GM18507 (cell line): ENCODE results near the gene GJB3.
"Not testable (repeated sequence)": the region's sequence is repeated elsewhere in the genome, so short reads cannot be mapped to it uniquely, and the experiment has no call there.

Experiments
- DNase-seq: peaks from one replicate; pipeline ENCODE4 v3.0.0; 2011; ENCODE audit warnings: low read depth; ENCODE audit not compliant: insufficient read length; ENCODE audit errors: extremely low spot score
- FAIRE-seq: peaks from 2 replicates; lab custom pipeline; 2011; peaks lifted over from hg19 to GRCh38; lab: Jason Lieb, UNC

GJB3 gene

DNA sequence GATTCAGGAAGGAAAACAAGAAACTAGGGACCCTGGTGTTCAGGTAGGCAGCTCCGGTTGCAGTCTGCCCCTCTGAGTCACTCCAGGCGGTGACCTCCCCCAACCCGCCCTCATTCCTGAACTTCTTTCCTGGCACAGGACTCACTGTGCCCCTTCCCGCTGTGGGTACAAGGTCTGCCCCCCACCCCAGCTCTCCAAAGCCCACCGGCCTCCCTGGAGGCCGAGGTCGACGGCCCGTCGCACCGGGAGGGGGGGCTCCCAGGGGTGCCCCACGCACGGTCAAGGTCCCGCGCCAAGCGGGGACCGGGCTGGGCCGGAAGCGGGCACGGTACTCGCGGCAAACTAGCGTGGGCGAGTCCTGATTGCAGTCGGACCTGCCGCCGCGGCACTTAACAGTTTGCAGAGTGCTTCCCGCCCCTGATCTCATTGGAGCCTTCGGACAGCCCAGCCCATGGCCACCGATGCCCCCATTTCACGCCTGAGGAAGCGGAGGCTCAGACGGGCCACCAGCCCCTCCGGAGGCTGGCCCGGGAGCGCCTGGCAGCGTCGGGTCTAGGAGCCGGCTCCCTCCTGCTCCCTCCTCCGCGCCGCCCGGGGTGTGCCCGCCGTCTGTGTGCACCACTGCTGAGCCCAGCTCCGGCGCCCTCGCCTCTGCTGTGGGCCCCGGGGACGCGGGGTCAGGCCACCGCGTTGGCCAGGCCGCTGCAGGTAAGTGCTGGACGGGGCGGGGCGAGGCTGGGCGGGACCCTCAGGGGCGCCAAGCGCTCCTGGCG is at the start of gene GJB3:
GJB3 (plus strand) TSS at position 144 of the 773 bp plus-strand sequence. CDS start 3,549 bp downstream, outside the sequence.
- no peak for DNase-seq
- no peak for FAIRE-seq

DNA sequence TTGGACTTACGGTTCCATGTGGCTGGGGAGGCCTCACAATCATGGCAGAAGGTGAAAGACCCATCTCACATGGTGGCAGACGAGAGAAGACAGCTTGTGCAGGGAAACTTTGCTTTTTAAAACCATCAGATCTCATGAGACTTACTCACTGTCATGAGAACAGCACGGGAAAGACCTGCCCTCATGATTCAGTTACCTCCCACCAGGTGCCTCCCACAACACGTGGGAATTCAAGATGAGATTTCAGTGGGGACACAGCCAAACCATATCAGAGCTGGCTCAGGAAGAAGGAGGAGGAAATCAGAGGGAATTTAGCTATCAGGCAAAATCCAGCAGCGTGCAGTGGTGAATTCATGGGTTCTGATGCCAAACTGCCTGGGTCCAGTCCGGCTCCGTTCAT is 48.2 kb upstream of the GJB3 start:
- not testable (repeated sequence) for DNase-seq, FAIRE-seq

DNA sequence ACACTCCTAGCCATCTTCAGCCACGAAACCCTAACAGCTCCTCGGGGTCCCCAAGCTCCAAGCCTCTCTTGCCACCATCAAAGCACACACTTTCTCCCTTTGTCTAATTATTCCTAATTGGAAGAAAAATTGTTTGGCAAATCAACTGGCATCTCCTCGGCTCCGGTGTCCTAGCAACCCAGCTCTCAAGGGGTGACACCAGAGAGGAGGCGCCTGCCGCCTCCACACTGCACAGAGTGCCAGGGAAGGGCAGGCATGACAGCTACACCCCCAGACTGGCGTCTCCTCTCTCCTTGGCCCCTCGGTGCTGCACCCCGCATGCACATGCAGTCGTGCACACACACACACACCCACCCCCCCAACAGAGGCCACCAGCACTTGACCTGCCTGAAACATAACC is 44.3 kb upstream of the GJB3 start:
- DNase-seq = no peak
- FAIRE-seq = no peak

DNA sequence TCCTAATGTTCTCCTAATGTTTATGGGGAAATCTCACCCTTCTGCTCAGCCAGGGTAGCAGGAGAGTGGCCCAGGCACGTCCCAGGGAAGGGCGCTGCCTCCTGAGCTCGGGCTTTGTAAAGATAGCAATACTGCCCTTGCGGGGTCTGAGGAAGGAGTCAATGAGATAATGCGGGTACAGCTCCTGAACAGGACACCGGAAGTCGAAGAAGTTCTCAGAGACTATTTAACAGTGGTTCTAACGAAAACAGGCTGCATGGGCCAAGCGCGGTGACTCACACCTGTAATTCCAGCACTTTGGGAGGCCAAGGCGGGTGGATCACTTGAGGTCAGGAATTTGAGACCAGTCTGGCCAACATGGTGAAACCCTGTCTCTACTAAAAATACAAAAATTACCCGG is 43.8 kb upstream of the GJB3 start:
- not testable (repeated sequence) for DNase-seq, FAIRE-seq

DNA sequence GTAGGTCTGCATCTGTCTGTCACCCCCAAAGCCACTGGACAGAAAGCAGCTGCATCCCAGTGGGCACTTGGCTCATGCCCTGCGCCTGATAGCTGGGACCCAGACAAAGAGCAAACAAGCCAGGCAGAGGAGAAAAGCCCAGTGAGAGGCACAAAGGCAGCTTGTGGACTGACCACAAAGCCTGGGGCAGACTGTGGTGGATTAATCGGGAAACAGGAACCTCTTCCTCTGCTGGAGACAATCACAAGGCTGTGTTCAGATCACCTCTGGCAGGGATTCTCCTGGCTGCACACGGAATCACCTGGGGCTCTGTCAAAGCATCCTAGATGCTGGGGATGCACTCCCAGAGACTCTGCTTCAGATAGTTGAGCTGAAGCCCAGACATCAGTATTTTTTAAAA is 41.4 kb upstream of the GJB3 start:
- no peak for DNase-seq
- FAIRE-seq = no peak

DNA sequence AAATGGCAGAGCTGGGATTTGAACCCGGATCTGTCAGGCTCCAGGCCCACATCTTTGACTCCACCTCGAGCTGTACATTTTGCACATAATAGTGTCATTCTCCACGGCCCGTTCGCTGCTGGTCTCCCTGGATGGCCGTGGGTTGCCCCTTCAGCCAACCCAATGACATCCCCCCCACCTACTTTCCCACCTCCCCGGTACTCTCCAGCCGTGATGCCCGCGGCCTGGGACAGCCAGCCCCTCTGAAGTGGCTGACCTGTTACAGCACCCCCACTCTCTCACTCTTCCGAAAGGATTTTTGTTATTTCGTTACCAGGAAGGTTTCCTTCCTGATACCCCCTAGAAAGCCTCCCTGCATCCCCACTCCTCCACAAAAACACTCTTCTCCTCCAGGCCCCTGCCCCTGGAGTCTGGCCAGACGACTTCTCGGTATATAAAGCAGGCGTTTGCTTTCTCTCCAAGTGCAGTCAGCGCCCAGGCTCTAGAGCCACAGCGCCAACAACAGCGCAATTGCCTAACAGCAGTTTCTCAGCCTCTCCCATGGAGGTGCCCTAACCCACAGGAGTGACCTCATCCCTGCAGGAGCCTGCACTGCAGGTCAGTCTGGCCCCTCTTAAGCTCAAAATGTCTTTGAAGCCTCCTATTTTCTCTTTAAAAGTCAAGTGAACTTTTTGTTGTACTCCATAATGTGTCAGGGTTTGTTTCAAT is 40.7 kb upstream of the GJB3 start:
- FAIRE-seq (no peak), DNase-seq (no peak)

DNA sequence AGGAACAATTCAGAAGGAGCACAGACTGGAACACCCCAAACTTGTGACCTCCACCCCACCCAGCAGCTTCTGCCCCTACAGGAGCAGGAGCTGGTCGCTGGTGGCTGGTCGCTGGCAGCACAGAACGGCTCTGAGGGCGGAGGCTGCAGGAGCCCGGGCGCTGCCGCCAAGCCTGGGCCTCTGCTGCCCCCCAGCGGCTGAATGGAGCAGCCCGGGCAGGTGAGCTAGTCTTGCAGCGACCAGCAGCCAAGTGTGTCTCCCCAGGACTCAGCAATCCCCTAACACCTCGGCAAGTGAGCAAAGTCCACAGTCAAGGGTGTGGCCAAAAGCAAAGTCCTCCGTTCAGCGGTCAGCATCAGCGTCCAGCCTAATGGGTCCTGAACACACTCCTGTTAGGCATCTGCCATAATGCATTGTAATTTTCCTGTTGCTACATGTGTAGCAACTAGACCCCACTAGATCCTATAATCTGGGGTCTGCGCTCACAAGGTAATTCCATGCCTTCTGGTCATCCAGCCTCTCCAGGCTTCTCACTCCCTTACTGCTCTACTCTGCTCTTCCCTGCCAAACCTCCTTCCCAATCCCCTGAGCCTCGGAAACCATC is 38.2 kb upstream of the GJB3 start:
- DNase-seq (peak; percentile 76), FAIRE-seq (peak; percentile 51)

DNA sequence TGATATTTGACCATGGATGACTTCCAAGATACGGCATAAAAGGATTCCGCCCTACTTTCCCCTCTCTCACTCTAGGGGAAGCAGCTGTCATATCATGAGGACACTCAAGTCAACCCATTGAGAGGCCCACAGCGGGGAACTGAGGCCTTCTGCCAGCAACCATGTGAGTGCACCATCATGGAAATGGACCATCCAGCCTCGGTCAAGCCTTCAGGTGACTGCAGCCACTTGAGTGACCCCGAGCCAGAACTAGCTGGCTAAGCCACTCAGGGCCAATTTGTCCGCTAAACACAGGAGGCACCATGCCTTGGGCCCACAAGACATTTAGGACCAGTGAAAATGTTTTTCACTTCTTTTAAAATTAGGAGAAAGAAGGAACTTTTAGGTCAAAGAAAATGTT is 37.2 kb upstream of the GJB3 start:
- no peak for DNase-seq
- FAIRE-seq = no peak

DNA sequence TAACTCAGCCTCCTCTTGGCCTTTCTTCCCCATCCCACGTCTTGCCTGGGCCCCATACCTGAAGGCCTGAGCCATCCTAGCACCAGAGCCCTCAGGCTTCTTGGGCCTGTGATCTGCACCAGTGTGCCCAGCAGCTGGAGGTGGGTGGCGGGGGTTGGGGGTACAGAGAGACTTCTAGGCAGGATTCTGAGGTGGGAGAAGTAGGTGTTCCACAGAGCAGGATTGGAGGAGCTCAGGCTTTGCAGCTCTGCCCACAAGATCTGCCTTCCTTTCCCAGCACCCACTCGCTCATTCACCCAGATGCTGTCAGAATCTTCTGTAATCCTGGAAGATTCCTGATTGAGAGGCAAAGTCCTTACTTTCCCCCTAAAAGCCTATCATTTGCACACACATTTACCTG is 36.2 kb upstream of the GJB3 start:
- DNase-seq (no peak), FAIRE-seq (no peak)

DNA sequence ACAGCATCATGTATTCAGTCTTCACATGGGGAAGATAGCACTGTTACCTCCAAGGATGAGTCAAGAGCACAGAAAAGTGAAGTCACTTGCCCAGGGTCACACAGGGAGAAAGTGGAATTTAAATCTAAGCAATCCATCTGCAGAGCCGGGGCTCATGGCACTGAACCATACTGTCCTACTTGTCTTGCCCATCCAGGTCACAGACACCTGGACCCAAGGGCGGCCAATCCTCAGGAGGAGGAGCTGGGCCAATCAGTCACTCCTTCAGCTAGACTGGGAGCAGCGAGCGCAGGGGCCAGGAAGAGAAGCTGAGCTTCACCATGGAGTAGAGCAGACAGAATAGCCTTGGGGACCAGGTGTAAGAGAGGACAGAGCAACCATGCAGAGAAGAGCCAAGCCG is 35.3 kb upstream of the GJB3 start:
- FAIRE-seq = no peak

DNA sequence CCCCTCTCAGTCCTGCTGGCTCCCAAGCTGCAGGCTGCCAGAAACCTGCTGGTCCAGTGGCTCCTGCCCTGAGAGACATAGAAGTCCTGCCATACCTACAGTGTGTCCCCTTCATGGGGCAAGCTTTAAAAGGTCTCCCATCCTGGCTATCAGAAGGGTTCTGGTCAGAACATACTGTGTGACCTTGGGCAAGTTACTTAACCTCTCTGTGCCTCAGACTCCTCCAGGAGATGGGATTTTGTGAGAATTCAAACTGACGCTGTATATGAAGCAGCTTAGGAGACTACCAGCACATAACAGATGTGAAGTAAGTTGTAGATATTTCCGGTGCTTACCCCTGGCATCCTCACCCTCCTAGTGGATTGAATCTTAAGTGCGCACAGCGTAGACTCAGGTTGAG is 34.9 kb upstream of the GJB3 start:
- no peak for DNase-seq
- FAIRE-seq = no peak

More for the DNA sequence above, 35.3 kb upstream of the GJB3 start:
- DNase-seq = no peak

DNA sequence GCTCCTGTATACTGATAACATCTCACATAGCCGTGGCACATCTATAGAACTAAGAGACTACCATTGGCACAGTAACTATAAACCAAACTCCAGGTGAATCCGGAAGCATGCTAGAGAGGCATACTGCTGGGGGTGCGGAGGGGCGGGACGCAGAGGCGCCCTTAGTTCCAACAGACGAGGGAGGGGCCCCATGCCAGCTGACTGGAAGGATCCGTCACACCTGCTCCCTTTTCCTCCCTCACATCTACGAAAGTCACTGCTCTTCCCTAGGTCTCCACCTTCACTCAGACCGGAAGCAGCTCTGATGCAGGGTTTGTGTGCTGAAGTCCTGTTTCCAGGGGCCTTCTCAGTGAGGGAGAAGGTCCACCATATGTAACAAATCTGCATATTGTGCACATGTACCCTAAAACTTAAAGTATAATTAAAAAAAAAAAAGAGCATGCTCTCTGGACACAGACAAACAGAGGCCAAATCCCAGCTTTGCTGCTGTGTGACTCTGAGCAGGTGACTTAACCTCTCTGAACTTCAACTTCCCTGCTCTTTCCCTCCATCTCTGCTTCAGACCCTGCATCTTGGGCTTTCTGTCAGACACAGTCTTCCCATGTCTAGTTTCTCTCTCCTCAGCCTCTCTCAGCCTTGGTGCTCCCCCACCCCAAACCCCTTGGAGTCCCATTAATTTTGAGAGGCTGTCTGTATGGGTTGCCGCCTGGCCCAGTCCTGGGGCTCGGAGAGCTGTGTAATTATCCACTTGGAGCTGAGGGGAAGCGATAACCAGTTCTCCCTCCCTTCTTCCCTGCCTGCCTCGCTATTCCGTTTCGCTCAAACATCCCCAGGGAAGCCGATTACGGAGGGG is 34.0 kb upstream of the GJB3 start:
- no peak for FAIRE-seq

DNA sequence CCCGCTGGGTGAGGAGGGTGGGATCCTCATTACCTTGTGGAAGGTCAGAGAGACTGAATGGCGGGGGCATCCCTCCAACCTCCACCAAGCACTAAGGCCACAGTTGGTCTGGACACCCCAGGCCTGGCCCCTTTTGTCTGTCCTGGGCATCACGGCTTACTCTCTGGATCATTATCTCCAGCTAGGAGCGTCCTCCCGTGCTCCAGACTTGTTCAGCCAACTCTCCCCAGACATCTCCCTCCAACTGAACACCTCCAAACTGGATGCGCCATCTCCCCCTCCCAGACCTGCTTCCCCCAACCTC is 33.4 kb upstream of the GJB3 start:
- FAIRE-seq (no peak), DNase-seq (no peak)

More for the DNA sequence above, 34.0 kb upstream of the GJB3 start:
- no peak for DNase-seq

DNA sequence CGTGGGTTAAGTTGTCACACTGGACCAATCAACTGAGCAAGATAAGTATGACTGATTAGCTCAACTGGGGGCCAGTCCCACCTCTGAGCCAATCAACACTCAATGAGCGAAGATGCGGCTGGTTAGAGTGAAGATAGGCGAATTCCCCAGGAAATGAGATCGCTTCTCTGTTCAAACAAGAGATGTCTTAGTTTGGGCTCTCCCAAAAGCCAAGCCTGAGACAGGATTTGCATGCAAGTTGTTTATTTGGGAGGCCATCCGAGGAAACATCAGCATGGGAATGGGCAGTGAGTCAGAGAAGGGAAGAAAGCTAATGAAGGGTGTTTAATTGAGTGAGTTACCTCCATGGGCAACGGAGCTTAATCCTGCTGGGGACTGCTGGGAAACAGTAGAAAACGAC is 31.0 kb upstream of the GJB3 start:
- DNase-seq = no peak
- FAIRE-seq = no peak

DNA sequence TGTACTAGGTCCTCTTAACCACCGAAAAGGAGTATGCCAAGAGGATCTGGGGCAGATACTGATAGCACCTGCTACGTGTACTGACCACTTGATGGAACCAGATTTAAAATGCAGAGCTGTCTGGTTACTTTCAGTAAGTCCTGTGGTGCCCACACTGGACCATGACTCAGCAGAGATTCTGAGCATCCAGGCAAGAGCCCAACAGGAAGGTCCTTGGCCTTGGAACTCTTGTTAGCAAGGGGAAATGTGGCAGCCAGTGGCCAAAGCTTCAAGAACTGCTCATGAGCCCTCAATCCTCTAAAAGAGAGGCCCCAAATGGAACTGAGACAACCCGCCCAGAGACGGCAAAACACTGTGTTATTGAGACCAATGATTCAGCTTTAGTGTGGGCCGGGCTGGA is 30.4 kb upstream of the GJB3 start:
- FAIRE-seq = no peak
- no peak for DNase-seq

DNA sequence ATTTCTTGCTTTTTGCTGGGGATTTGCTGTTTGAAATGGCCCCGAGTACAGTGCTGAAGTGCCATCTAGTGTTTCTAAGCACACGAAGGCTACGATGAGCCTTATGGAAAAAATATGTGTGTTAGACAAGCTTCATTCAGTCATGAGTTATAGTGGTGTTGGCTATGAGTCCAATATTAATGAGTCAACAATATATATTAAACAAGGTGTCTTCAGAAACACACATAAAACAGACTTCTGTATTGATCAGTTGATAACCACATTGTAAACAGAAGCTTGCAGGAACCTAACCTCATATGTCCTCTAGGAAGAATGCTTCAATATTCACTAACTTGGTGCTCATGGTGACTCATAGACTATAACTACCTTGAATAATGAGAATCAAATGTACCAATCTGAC is 27.9 kb upstream of the GJB3 start:
- FAIRE-seq (no peak), DNase-seq (no peak)

DNA sequence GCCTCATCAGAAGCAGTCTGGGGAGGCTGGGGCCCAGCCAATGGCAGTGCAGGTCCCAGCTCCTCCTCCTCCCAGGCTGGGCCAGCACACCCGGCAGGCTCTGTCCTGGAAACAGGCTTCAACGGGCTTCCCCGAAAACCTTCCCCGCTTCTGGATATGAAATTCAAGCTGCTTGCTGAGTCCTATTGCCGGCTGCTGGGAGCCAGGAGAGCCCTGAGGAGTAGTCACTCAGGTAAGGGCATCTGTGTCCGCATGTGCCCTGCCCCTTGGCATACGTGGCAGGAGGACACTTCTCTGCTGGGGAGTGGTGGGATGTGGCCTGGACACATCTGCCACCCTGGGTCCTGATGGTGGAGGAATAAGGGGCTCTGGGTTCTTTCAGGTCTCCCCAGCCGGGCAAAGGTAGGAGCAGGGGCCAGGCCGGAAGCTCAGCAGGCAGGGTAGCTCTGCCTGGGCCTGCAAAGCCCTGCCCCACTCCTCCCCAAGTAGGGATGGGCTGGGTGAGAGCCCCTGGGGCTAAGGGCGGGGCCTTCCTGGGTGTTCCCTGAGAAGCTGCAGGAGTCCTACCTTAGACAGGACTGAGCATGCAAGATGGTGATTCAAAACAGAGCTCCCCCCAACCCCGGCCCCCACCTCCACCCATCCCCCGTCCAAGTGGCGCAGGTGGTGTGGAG is 25.9 kb upstream of the GJB3 start, which contains the start of gene GJB5:
GJB5 (plus strand) TSS at position 84 of the 674 bp plus-strand sequence. CDS start 2,284 bp downstream, outside the sequence.
- FAIRE-seq = no peak

DNA sequence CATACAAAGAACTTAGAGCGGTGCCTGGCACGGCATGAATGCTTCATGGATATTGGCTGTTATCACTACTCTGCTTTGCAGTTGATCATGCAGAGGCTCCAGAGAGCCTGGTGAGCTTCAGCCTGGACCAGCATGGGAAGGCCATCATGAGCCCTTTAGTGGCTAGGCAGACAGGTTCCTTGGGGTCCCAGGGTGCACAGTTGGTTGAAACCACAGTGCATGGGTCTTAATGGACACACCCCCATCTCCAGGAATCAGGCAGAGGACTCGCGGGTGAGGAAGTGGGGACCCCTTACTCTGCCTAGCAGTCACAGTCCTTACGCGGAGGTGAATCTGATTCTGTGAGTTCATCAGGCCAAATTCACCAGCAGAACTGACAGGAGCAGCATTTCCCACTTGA is 25.1 kb upstream of the GJB3 start:
- DNase-seq (no peak), FAIRE-seq (no peak)

More for the DNA sequence above, 25.9 kb upstream of the GJB3 start, which contains the start of gene GJB5:
- DNase-seq = no peak

DNA sequence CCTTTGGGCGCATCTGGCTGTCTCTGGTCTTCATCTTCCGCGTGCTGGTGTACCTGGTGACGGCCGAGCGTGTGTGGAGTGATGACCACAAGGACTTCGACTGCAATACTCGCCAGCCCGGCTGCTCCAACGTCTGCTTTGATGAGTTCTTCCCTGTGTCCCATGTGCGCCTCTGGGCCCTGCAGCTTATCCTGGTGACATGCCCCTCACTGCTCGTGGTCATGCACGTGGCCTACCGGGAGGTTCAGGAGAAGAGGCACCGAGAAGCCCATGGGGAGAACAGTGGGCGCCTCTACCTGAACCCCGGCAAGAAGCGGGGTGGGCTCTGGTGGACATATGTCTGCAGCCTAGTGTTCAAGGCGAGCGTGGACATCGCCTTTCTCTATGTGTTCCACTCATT is 23.6 kb upstream of the GJB3 start:
- no peak for DNase-seq
- no peak for FAIRE-seq
